Stimulated activated memory B cell treated with anti-CD40 and anti-IgM and Interleukin-4, amounts not matched to agents 10 μg/mL and 1 μg/mL and 100 μg/mL, for 72 hours (primary cell): ENCODE data around the gene STMN1.

ENCODE experiments used
- ATAC-seq: fragments of 150-1000 bp; cut with Tn5 transposase; 2 replicates; pipeline ENCODE4 v1.10.0; 2021
- H3K27ac Mint-ChIP-seq: one replicate; pipeline ENCODE4 v1.8.0; 2022; ENCODE audit warnings: mild to moderate bottlenecking, mixed read lengths
- H3K27me3 Mint-ChIP-seq: one replicate; pipeline ENCODE4 v1.8.0; 2022; ENCODE audit warnings: mixed read lengths
- H3K36me3 Mint-ChIP-seq: one replicate; pipeline ENCODE4 v1.8.0; 2022; ENCODE audit warnings: mixed read lengths
- H3K4me1 Mint-ChIP-seq: one replicate; pipeline ENCODE4 v1.8.0; 2022; ENCODE audit warnings: mixed read lengths
- H3K4me3 Mint-ChIP-seq: one replicate; pipeline ENCODE4 v1.8.0; 2022; ENCODE audit warnings: mild to moderate bottlenecking, moderate library complexity, mixed read lengths
- H3K9me3 Mint-ChIP-seq: one replicate; pipeline ENCODE4 v1.8.0; 2022; ENCODE audit warnings: mixed read lengths

Gene STMN1

DNA sequence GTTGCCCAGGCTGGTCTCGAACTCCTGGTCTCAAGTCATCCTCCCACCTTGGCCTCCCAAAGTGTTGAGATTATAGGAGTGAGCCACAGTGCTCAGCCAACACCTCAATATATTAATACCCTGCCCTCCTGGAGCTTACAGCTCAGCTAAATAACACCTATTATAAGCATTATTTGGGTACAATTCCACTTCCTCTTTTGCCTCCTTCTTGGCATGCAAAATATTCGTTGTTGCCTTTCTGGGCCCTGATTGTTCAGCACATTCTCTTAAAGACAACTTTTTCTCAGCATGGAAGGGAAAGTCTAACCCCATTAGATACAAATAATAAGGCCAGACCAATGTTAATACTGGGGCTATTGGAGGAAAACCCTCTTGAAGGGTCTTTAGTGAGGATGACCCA, 33.5 kb downstream of the STMN1 start:
- no peaks in the 10 kb centered on the region for H3K36me3 Mint-ChIP-seq
- no peaks in the 10 kb centered on the region for H3K27me3 Mint-ChIP-seq
- H3K4me3 Mint-ChIP-seq: no peak overlapping the region
- peak overlapping the region; percentile 62 for H3K27ac Mint-ChIP-seq
- no peak for ATAC-seq
- peaks cover 46% of the 10 kb centered on the region for H3K4me1 Mint-ChIP-seq
- no peaks in the 10 kb centered on the region for H3K9me3 Mint-ChIP-seq

DNA sequence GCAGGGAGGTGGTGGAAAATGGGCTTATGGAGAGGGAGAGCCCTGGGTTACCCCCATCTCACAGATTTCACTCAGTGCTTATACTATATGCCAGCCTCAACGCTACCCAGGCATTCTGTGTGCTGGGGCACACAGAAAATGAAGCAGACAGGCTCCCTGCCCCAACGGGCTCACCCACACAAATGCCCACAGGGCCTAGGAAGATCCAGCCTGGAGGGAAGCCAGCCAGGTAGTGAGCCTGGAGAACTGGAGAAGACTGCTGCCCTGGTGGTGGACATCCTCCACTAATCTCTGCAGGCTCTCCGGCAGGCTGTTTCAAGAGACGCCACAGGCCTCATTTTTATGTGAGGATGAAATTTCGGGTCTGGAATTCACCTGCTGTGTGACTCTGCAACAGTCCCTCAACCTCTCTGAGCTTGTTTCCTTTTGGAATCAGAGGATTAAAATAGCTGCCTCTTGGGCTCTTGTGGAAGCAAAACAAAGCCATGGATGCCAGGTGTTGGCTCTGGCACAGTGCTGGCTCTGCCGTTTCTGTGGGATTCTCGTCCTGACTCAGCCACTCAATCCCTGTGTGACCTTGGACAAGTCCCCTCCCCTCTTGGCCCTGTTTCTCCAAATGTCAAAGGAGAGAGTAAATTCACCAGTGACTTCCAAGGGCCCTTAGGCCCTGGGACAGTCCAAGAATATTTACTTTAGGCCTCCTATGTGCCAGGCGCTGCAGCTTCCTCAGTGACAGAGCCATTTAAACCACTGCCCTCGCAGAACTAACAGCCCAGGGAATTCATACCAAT, 34.3 kb downstream of the STMN1 start:
- H3K9me3 Mint-ChIP-seq: no peaks in the 10 kb centered on the region
- peaks cover 46% of the 10 kb centered on the region for H3K4me1 Mint-ChIP-seq
- no peaks in the 10 kb centered on the region for H3K27me3 Mint-ChIP-seq
- H3K27ac Mint-ChIP-seq: peak overlapping the region; percentile 62
- ATAC-seq: no peak
- no peaks in the 10 kb centered on the region for H3K36me3 Mint-ChIP-seq
- no peak overlapping the region for H3K4me3 Mint-ChIP-seq

DNA sequence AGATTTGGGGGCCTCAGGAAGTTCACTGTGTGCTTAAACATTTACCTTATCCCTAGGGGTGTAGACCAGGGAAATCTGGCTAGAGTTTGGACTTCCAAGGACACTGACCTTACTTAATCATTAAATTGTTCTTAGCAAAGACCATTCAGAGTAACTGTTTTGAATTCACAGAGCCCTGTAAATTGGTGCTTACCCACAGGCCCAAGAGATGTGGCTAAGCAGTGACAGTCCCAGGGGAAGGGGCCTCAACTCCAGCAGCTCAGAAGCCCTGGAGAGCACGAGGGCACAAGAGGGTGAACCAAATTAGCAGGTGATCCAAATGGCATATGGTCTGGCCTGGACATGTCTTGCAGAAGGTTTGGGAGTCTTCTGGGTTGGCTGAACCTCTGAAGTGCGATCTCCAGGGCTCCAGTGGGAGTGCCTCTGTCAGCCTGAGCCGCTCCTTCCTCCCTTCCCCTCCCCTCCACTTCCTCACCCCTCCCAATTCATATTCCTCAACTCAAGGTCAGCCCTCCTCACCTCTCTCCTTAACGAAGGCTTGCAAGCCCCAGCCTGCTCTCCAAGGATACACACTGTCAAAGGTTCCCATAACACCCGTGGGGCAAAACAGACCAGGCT, 35.0 kb downstream of the STMN1 start:
- no peak overlapping the region for H3K4me3 Mint-ChIP-seq
- H3K27me3 Mint-ChIP-seq: no peaks in the 10 kb centered on the region
- H3K36me3 Mint-ChIP-seq: peaks cover 2% of the 10 kb centered on the region
- peaks cover 42% of the 10 kb centered on the region for H3K4me1 Mint-ChIP-seq
- no peak overlapping the region for H3K27ac Mint-ChIP-seq
- no peak for ATAC-seq
- H3K9me3 Mint-ChIP-seq: no peaks in the 10 kb centered on the region

DNA sequence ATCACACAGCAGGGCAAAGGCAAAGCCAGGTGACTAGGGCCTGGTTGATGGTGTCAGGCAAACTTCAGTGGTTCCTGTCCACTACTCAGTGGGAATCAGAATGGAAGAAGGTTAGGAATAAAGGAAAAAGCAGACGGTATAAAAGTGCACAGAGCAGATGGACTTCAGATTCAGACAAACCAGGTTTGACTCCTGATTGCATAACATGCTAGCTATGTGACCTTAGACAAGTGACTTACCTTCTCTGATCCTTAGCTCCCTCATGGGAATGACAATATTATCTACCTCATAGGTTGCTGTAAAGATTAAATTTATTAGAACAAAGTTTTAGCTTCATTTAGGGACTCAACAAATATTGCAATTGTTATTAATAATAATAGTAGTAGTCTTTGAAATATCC, 35.6 kb downstream of the STMN1 start:
- ATAC-seq: no peak
- Mint-ChIP-seq H3K9me3 (no peaks in the 10 kb centered on the region), H3K36me3 (peaks cover 5% of the 10 kb centered on the region), H3K27ac (no peak overlapping the region), H3K27me3 (no peaks in the 10 kb centered on the region), H3K4me1 (peaks cover 37% of the 10 kb centered on the region), H3K4me3 (no peak overlapping the region)

DNA sequence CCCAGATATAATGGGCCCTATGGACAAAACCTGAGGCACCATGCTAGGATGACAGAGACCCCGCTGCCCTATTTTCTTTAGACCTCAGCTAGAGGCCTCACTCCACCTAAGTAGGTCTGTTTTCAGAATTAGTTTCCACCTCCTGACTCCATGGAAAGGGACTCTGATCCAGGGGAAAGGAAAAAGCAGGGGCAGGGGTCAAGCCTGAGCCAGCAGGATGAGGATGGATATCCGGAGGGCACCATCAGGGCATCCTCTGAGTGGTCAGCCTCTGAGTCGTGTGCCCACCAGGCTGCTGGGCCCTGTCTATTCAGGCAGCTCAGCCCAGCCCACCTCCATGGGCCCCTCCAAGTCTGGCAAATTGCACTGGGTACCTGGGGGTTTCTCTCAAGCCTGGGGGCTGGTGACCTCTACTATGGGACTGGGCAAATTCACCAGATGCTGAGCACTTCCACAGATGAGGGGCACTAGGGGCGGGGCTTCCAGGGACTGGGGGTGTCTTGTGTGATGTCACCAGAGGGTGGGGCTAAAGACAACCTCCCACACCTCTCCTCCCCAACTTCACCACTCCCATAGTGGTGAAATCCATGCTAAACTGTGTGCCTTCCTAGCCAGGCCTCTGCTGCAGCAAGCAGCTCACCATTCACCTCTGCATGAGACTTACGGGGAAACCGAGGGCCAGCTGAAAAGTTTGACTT, 36.2 kb downstream of the STMN1 start:
- Mint-ChIP-seq H3K4me3 (no peak overlapping the region), H3K36me3 (peaks cover 5% of the 10 kb centered on the region), H3K27ac (no peak overlapping the region), H3K4me1 (peaks cover 34% of the 10 kb centered on the region), H3K27me3 (no peaks in the 10 kb centered on the region), H3K9me3 (no peaks in the 10 kb centered on the region)
- ATAC-seq: no peak

DNA sequence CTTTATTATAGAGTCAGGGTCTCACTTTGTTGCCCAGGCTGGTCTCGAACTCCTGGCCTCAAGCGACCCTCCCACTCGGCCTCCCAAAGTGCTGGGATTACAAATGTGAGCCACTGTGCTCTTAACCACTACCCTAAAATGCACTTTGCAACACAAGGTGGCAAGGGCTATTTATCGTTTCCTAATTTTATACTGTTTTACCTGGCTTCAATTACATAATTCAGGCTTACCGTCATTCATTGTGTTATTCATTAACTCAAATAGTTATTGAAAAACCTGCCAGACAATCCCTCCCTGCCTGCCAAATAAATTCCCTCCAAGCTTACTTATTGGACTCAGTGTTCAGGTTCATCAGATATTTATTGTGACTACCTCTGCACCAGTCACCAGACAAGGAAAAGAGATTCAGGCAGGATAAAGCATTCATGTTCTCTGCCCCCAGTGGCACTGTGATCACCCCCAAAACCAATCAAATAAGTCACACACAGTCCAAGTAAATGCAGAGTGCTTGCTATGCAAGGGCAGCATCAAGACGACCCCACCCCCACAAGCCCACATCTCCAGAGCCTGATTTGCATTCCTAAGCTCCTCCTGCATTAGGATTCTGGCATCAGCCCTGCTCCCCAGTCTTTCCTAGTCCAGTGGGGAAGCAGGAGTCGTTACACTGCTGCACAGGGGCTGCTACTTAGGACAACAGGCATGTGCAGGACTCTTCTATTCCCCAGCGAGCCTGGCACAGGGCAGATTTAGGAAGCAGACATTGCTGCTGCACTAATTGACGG, 38.8 kb downstream of the STMN1 start:
- no peaks in the 10 kb centered on the region for H3K27me3 Mint-ChIP-seq
- peaks cover 13% of the 10 kb centered on the region for H3K36me3 Mint-ChIP-seq
- no peak overlapping the region for H3K4me3 Mint-ChIP-seq
- no peak overlapping the region for H3K27ac Mint-ChIP-seq
- peaks cover 12% of the 10 kb centered on the region for H3K4me1 Mint-ChIP-seq
- no peaks in the 10 kb centered on the region for H3K9me3 Mint-ChIP-seq
- no peak for ATAC-seq

DNA sequence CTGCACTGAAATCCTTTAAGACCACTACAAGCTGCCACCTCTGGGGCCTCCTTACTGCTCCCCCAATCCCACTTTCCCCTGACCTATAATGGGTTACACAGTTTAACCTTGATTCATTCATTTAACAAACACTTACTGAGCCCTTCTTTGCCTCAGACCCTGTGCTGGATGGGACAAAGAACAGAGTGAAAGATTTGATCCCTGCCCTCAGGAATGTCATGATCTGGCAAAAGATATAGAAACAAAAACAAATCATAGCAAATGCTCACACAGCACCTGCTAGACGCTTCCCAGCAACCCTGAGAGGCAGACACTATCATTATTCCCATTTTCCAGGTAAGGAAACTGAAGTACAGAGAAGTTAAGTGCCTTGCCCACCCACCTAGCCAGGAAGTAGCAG, 39.9 kb downstream of the STMN1 start:
- no peak overlapping the region for H3K27ac Mint-ChIP-seq
- H3K9me3 Mint-ChIP-seq: no peaks in the 10 kb centered on the region
- H3K27me3 Mint-ChIP-seq: no peaks in the 10 kb centered on the region
- peaks cover 14% of the 10 kb centered on the region for H3K36me3 Mint-ChIP-seq
- no peak for ATAC-seq
- H3K4me3 Mint-ChIP-seq: no peak overlapping the region
- peaks cover 8% of the 10 kb centered on the region for H3K4me1 Mint-ChIP-seq

DNA sequence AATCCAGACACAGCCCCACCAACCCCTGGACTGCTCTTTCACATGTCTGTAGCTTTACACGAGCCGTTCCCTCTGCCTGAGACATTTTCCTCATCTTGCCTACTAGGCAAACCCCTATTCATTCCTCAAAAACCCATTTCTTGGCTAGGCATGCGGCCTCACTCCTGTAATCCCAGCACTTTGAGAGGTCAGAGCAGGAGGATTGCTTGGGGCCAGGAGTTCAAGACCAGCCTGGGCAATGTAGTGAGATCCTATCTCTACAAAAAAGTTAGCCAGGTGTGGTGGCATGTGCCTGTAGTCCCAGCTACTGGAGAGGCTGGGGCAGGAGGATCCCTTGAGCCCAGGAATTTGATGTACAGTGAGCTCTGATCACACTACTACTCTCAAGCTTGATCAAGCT, 41.8 kb downstream of the STMN1 start:
- Mint-ChIP-seq H3K36me3 (peaks cover 14% of the 10 kb centered on the region), H3K4me3 (no peak overlapping the region), H3K4me1 (peaks cover 13% of the 10 kb centered on the region), H3K9me3 (no peaks in the 10 kb centered on the region), H3K27me3 (no peaks in the 10 kb centered on the region), H3K27ac (no peak overlapping the region)
- ATAC-seq: no peak

DNA sequence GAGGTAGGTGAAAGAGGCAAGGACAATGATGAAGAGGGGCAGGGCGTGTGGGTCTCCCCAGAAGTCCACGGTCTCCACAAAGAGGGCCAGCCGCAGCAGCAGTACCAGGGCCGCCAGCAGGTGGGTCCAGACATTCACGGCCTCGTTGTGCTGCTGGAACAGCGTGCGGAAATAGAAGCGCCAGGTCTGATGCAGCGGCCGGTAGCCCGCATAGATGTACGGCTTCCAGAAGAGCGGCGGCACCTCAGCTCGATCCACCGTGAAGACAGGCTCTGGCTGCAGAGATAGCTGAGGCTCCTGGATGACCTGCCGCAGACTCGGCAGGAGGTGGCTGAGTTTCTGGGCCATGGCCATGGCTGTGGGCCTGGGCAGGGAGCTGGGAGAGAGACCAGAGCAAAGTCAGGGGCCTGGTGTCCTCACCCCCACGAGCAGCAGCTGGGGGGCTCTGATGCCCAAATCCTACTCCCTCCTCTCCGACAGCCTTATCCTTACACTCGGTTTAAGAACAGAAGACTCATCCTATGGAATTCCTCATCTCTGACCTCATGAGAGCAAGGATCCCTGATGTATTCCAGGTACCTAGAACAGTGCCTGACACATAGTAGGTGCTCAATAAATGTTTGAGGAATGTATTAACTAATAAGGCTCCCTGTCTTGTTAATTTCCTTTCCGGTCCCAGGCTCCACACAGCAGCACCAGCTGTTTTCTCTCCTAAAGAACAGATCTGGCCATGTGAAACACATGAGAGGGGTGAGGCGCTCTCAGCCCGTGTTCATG, 42.5 kb downstream of the STMN1 start:
- peaks cover 21% of the 10 kb centered on the region for H3K4me1 Mint-ChIP-seq
- H3K9me3 Mint-ChIP-seq: no peaks in the 10 kb centered on the region
- no peak overlapping the region for H3K4me3 Mint-ChIP-seq
- H3K27ac Mint-ChIP-seq: no peak overlapping the region
- no peak for ATAC-seq
- H3K36me3 Mint-ChIP-seq: peaks cover 14% of the 10 kb centered on the region
- no peaks in the 10 kb centered on the region for H3K27me3 Mint-ChIP-seq

DNA sequence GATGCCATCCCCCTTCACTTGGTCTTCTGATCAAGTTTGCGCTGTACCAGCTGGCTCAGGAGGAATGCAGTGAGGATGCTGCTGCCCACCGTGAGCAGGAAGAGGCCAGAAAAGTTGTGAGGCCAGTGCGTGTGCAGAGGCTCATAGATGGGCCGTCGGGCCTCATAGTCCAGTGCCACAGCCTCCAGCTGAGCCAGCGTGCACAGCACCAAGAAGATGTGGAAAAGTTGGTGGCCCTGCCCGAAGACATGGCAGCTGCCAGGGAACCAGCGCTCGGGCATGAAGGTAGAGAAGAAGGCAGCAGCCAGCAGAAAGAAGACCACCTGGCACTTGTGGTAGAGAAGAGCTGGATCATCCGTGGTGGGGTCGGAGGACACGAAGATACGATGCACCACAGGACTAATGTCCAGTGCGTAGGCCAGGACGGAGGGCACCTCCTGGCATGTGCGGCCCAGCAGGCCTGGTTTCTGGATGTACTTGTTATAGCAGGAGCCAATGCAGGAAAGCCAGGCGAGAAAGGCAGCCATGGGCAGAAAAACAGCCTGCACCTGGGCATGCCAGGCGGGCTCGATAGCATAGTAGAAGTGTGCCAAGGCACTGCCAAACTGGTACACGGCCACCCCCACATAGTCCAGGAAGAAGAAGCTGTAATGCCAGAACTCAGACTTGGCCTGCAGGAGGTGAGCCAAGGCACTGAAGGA, 43.3 kb downstream of the STMN1 start:
- ATAC-seq: no peak
- Mint-ChIP-seq H3K4me1 (peaks cover 24% of the 10 kb centered on the region), H3K36me3 (peaks cover 14% of the 10 kb centered on the region), H3K9me3 (no peaks in the 10 kb centered on the region), H3K4me3 (no peak overlapping the region), H3K27me3 (no peaks in the 10 kb centered on the region), H3K27ac (no peak overlapping the region)

DNA sequence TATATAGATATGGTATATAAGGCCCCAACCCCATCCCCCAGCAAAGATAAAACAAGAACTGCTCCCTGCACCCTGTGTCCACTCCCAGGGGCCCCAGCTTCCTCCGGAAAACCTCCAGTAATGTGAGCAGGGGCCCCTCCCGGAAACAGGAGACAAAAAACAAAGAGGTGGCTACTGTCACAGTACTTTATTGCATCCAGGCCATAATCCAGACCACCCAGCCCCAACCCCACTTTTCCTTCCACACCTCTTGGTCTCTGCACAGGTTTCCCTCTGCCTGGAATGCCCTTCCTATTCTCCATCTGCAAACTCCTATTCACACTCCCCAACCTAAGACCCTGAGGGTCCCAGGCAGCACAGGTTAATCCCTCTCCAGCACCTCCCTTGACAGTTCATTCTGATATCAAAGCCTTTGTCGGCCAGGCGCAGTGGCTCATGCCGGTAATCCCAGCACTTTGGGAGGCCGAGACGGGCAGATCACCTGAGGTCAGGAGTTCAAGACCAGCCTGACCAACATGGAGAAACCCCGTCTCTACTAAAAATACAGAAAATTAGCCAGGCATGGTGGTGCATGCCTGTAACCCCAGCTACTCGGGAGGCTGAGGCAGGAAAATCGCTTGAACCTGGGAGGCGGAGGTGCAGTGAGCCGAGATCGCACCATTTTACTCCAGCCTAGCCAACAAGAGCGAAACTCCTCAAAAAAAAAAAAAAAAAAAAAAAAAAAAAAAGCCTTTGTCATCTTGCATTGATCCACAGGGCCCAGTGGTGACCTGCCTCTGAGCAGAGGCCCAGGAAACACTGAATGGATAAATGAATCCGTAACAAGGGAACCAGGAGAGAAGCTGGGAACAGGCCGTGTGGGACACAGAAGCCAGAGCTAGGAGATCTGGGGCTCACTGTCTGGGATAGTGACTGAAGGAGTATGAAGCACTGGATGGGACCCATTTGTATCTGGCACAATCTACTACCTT, 44.6 kb downstream of the STMN1 start:
- Mint-ChIP-seq H3K36me3 (peaks cover 14% of the 10 kb centered on the region), H3K4me3 (peak overlapping the region; percentile 11), H3K27ac (peak overlapping the region; percentile 21), H3K27me3 (no peaks in the 10 kb centered on the region), H3K4me1 (peaks cover 24% of the 10 kb centered on the region), H3K9me3 (no peaks in the 10 kb centered on the region)
- no peak for ATAC-seq

DNA sequence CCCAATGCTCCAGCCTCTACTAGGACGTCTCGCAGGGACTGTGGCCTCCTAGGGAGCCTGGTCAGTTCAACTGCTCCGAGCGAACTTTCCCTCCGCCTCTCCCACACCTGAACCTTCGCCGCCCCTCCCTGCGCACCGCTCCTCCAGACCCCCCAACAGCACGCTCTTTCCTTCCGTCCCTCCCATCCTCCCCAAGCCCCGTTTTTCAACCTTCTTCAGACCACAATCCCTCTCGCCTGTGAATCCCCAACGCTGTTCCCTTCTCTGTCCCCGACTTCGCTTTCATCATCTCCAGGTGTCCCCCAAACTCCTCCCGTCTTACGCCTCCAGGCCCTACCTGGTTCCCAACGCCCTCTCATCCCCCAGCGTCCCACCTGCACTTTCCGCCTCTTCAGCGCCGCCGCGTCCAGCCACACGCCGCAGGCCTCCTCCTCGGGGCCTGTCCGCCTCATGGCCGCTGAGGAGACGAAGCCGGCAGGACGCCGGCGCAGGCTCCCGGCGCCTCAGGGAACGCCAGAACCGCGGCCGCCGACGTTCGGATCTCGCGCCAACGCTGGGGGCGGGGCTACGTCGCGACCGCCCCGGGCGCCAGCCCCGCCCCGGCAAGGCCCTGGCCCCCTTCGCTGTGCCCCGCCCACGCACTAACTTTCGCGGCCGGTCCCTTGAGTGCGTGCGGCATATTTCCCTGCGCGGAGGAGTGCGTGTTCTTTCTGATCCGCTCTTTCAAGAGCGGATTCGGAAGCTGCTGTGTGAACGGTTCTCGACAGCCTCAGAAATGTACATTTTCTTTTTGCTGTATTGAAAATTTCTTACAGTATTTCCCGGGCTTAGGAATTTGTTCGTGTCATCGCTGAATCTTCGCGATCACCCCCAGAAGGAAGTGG, 47.1 kb downstream of the STMN1 start, which contains the start of gene AUNIP:
Gene AUNIP, minus strand, starts transcription at position 552 of the 884 bp plus-strand sequence. Its CDS starts 100 bp downstream, at position 452.
- peaks cover 24% of the 10 kb centered on the region for H3K4me1 Mint-ChIP-seq
- peak within 1 kb of the TSS; percentile 89 for H3K27ac Mint-ChIP-seq
- peaks cover 9% of the 10 kb centered on the region for H3K36me3 Mint-ChIP-seq
- no peaks in the 10 kb centered on the region for H3K27me3 Mint-ChIP-seq
- no peaks in the 10 kb centered on the region for H3K9me3 Mint-ChIP-seq
- peak within 1 kb of the TSS; percentile 75 for H3K4me3 Mint-ChIP-seq
- ATAC-seq: peak; percentile 94
